Suppressor macrophage treated with lipopolysaccharide for 4 hours (primary cell): Measurements from ENCODE around the gene KIAA1755.

Experiments
- DNase-seq: peaks from one replicate; pipeline ENCODE4 v3.0.0-alpha.2; 2020

The KIAA1755 gene

GRCh38 chr20:38201356-38201755, 59.2 kb downstream of the KIAA1755 start:
- peak; percentile 92 for DNase-seq

GRCh38 chr20:38200646-38201045, 59.9 kb downstream of the KIAA1755 start:
- no peak for DNase-seq

DNA sequence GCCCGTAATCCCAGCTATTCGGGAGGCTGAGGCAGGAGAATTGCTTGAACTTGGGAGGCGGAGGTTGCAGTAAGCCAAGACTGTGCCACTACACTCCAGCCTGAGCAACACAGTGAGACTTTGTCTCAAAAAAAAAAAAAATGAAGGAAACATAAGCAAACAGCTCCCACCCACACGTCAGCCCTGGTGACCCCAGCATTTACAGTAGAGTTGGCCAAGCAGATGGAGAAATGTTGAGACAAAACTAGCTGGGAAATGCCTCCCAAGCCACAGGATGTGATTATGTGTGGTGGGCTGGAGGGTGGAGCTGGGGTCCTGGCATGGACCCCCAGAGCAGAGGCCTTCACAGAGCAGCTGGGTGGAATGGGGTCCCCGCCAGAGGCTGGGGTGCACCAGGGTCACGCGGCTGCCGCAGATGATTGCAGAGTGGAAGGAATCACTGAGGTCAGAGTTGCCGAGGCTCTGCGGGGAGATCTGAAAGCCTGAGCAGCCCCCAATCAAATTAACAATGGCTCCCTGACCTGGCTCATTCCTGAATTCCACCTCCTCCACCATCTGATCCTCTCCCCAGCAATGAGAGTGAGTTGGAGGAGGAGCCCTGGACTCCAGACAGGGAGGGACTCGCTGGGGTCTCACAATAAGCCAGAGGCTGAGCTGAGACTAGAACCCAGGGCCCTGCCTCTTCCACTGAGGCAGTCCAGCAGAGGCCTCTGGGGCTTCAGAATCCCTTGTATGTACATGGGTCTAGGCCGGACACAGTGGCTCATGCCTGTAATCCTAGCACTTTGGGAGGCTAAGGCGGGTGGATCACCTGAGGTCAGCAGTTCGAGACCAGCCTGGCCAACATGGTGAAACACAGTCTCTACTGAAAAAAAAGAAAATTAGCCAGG, 60.8 kb downstream of the KIAA1755 start:
- DNase-seq, result peak; percentile 40

- DNase-seq, result no peak
These were observed 62.2 kb downstream of the KIAA1755 start for GRCh38 chr20:38198238-38198861.

- no peak for DNase-seq
These were observed 62.9 kb downstream of the KIAA1755 start for GRCh38 chr20:38197619-38198018.

DNA sequence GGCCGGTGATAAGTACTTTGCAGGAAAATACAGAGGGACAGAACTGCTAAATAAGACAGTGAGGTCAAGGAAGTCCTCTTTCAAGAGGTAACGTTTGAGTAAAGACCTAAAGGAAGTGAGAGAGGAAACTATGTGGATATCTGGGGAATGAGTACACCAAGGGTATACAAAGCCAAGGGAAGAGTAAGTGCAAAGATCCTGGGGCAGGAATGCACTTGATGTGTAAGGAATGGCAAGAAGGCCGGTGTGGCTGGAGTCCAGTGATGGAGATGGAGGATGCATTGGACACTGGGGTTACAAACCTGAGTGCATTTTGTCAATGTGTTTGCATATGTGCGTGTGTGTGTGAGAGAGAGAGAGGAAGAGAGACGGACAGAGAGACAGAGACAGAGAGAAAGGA, 63.3 kb downstream of the KIAA1755 start:
- no peak for DNase-seq

- DNase-seq, result peak; percentile 94
These were observed 63.9 kb downstream of the KIAA1755 start for GRCh38 chr20:38196592-38196991.

DNA sequence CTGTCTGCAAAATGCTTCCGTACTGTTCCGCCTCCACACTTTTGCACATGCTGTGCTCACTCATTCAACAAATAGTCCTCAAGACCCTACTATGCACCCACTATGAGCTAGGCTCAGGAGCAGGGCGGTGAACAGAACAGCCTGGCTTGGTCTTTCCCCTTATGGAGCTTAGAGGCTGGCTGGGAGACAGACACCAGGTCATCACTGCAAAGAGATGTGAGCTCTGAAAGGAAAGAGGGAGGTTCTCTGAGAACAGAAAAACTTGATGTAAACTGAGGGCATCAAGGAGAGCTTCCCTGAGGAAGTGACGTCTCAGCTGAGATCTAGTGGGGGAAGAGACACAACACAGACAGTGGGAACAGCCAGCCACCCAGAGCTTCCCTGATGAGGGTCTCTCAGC, 64.5 kb downstream of the KIAA1755 start:
- peak; percentile 34 for DNase-seq

- DNase-seq, result no peak
These were observed 65.0 kb downstream of the KIAA1755 start for GRCh38 chr20:38195521-38195920.

- peak; percentile 82 for DNase-seq
These were observed 65.5 kb downstream of the KIAA1755 start for GRCh38 chr20:38194971-38195504.

DNA sequence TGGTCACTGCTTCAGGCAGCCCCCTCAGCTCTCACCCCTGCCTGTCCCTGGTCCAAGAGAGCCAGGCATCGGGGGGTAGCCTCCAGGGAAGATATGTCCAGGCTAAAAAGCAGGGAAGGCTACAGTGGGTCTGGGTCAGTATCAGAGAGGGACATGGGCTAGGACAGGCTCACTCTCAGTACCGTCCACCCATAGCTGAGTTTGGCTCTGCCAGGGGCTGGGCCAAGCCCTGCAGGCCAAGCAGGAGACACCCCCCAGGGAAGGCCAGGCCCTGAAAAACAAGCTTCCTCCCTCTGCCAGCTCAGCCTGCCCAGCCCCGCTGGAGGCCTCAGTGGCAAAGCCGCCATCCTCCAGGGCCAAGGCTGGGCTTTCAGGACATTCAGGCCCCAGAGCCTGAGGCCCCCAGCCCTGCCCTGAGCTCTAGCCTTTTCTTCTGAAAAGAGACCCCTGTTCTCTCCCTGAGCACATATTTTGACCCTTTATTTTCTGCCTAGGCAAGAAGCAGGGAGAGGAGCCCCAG, 66.9 kb downstream of the KIAA1755 start:
- DNase-seq, result no peak

- no peak for DNase-seq
These were observed 68.1 kb downstream of the KIAA1755 start for GRCh38 chr20:38192323-38192885.

DNA sequence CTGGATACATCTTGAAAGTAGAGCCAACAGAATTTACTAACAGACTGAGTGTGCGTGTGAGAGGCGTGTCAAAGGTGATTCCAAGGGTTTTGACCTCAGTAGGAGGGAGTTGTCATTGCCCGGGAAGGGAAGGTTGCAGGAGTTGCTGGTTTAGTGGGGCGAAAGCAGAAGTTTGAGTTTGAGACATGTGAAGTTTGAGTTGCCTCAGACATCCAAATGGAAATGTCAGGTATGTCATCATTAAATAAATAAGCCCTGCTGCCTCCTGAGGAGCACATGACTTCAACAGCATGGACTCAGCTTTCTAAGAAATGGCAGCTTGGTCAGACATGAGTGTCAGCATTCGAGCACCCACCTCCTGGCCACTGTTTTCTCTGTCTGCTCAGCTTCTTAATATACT, 68.9 kb downstream of the KIAA1755 start:
- peak; percentile 86 for DNase-seq

GRCh38 chr20:38190936-38191371, 69.6 kb downstream of the KIAA1755 start:
- no peak for DNase-seq

DNA sequence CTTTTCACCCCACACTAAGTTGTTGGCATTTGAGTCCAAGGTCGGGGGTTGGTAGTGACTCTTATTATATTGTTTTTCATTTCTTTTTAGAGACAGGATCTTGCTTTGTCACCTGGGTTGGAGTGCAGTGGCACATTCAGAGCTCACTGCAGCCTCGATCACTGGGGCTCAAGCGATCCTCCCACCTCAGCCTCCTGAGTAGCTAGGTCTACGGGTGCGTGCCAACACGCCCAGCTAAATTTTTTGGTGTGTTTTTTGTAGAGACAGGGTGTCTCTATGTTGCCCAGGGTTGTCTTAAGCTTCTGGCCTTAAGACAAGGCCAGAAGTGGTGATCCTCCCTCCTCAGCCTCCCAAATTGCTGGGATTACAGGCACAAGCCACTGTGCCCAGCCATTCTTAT, 70.4 kb downstream of the KIAA1755 start:
- no peak for DNase-seq

DNA sequence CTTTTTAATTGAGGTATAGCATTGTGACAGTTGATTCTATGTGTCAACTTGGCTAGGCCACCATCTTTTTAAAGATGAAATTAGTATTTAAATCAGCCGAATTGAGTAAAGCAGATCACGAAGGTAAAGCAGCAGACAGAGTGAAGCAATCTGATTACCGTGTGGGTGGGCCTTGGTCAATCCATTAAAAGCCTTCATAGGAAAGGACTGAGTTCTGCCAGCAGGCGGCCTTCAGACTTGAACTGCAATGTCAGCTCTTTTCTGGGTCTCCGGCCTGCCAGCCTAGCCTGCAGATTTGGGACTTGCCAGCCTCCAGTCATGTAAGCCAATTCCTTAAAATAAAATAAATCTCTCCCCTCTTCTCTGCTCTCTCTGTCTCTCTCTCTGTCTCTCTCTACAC, 73.0 kb downstream of the KIAA1755 start:
- DNase-seq, result peak; percentile 66

DNA sequence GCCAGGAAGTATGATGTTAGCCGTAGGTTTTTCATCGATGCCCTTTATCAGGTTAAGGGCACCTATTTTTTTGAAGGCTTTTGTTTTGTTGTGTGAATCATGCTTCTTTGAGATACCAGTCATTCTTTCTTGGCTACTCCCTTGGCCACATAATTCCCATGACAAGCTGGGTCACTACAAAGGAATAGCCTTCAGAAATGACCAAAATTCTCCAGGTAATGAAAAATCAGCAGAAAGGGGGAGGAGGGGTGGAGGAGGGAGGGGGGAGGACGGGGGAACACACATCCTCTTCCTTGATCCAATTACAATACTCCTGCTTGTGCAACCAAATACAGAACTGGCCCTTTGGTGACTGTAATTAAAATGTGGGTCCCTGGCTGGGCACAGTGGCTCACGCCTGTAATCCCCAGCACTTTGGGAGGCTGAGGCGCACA, 73.7 kb downstream of the KIAA1755 start:
- DNase-seq, result no peak

DNA sequence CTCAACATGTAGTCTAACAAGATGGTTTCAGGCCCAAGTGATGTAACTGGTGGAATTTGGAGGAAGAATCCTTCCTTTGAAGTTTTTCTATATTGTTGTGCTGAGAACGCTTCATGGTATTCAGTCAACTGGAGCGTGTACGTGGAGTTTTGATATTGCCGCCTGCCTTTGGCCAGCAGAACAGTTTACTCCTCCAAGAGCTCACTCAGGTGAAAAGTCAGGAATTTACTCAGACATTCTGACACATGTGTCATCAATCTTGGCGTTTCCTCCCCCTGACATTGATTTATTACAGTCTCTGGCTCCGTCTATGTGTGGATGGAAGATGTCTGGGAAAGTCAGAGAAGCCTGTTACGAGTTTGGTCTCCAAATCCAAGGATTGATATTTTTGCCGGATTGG, 76.4 kb downstream of the KIAA1755 start:
- no peak for DNase-seq

DNA sequence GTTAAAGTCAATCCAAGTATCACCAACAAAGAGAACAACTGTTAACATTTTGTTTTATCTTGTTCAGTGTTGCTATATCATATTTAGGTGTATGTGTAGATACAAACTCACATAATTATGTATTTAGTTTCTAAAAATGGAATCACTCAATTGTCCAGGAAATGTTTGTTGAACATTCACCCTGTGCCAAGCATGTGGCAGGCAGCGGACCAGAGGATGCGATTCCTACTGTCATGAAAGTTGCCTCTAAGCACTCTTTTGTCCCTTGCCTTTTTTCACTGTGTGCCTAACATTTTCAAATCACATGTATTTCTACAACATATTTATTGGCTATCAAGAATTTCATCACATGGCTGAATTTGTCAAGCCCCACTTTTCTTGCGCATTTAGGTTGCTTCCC, 78.6 kb downstream of the KIAA1755 start:
- no peak for DNase-seq

DNA sequence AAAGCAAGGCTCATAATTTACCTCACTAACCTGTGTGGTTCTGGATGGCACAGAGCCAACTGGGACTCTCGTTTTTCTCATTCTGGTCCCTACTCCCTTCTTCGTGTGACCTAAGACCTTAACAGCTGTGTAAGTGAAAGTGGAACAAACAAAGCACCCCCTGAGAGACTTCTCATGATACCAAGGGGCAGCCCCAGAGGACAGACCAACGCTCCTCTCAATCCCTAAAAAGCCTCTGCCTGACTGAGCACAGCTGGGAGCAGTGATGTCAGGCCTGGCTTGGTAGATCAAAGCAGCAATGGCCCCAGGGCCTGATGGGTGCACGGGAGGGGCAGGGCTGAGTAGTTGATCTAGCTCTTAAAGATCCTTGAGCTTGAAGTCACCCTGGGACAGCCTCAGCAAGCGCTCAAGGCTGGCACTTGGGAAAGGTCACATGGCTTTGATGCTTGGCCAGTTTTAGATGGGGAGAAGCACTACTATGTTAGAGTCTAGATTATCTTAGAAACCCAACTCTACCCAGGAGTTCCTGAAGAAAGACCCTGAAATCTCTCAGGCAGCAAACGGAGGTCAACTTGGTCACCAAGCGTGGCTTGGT, 79.2 kb downstream of the KIAA1755 start:
- DNase-seq, result no peak

GRCh38 chr20:38180781-38181180, 79.8 kb downstream of the KIAA1755 start:
- DNase-seq, result no peak

- no peak for DNase-seq
These were observed 80.7 kb downstream of the KIAA1755 start for GRCh38 chr20:38179846-38180245.

DNA sequence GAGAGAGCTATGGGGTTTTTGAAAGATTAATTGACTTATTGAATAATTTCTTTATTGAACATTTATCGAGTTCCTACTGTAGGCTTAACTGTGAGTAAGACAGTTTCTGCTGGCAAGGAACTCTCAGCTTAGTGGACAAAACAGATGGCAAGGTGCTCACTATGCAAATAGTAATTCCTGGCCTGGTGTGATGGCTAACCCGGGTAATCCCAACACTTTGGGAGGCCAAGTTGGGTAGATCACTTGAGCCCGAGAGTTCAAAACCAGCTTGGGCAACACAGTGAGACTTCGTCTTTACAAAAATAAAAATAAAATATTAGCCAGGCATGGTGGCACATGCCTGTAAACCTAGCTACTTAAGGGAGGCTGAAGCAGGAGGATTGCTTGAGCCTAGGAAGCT, 82.0 kb downstream of the KIAA1755 start:
- DNase-seq, result no peak
